Measurements from ENCODE around the gene LRCH1. TPM values are rescaled to one million over a fixed set of nuclear protein-coding genes. Genes with fewer than 3 reads are reported as not detected.
A peak's percentile ranks its signal among the peaks of the same experiment; 100 is the strongest.
"Not testable (repeated sequence)": the region's sequence is repeated elsewhere in the genome, so short reads cannot be mapped to it uniquely, and the experiment has no call there.

The LRCH1 gene
- polyA plus RNA-seq, result 16.3 TPM
- long read RNA-seq, donor 1, full-length matches to known transcripts, result 2 of 2 reads
- long read RNA-seq, donor 1, partial matches to known transcripts, result 0 of 2 reads
- long read RNA-seq, donor 1, other reads (novel, unspliced or antisense), result 0 of 2 reads
- long read RNA-seq, donor 2, full-length matches to known transcripts, result 3 of 13 reads
- long read RNA-seq, donor 2, partial matches to known transcripts, result 10 of 13 reads
- long read RNA-seq, donor 2, other reads (novel, unspliced or antisense), result 0 of 13 reads
- long read RNA-seq, donor 3, result 0 reads
- long read RNA-seq, donor 4, result 0 reads
- long read RNA-seq, donor 5, full-length matches to known transcripts, result 2 of 2 reads
- long read RNA-seq, donor 5, partial matches to known transcripts, result 0 of 2 reads
- long read RNA-seq, donor 5, other reads (novel, unspliced or antisense), result 0 of 2 reads
- long read RNA-seq, donor 6, result 0 reads
- long read RNA-seq, donor 7, result 0 reads
- long read RNA-seq, donor 8, full-length matches to known transcripts, result 1 of 1 reads
- long read RNA-seq, donor 8, partial matches to known transcripts, result 0 of 1 reads
- long read RNA-seq, donor 8, other reads (novel, unspliced or antisense), result 0 of 1 reads
- long read RNA-seq, donor 9, full-length matches to known transcripts, result 1 of 1 reads
- long read RNA-seq, donor 9, partial matches to known transcripts, result 0 of 1 reads
- long read RNA-seq, donor 9, other reads (novel, unspliced or antisense), result 0 of 1 reads
- long read RNA-seq, donor 10, full-length matches to known transcripts, result 2 of 14 reads
- long read RNA-seq, donor 10, partial matches to known transcripts, result 12 of 14 reads
- long read RNA-seq, donor 10, other reads (novel, unspliced or antisense), result 0 of 14 reads
- long read RNA-seq, donor 11, full-length matches to known transcripts, result 1 of 1 reads
- long read RNA-seq, donor 11, partial matches to known transcripts, result 0 of 1 reads
- long read RNA-seq, donor 11, other reads (novel, unspliced or antisense), result 0 of 1 reads

DNA sequence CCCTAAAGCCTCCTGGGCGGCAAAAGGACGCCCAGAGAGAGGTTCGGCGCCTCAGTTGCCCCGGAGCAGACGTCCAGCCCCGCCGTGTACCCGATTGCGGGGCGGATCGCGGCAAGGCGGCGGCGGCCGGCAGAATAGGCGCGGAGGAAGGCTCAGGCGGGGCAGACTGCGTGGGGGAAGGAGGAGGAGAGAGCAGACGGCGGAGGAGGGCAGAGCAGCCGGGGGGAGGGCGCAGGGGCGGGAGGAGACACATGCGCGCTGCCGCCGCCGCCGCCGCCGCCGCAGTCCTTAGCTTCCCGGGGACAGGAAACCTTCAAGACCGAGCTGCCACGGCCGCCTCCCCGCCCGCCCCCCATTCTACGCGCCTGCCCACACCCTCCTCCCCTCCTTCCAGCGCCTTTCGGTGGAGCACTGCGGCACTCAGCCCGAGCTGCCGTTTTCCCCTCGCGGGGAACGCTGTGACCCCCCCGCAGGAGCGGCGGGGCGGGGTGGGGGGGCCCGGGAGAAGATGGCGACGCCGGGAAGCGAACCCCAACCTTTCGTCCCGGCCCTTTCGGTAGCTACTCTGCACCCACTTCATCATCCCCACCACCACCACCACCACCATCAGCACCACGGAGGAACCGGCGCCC is at the start of gene LRCH1:
Gene LRCH1, plus strand, starts transcription at position 282 of the 632 bp plus-strand sequence. Its CDS starts 227 bp downstream, at position 509.
- Histone ChIP-seq H3K27me3 (ENCODE audit: control insufficient read depth, insufficient read depth, low read length) (no peaks in the 10 kb centered on the region), H3K27ac (ENCODE audit: low read length) (peak within 1 kb of the TSS; percentile 83), H3K9me3 (ENCODE audit: control insufficient read depth, low read depth, low read length) (no peaks in the 10 kb centered on the region), H3K4me1 (ENCODE audit: control insufficient read depth, insufficient read depth, low read length) (peaks cover 14% of the 10 kb centered on the region), H3K4me3 (ENCODE audit: low read length) (peak within 1 kb of the TSS; percentile 86), H3K36me3 (ENCODE audit: control insufficient read depth, insufficient read depth, low read length) (no peaks in the 10 kb centered on the region)
- DNase-seq, result peak; percentile 77 to 91
- WGBS (ENCODE audit: insufficient coverage, low lambda C conversion rate), result no CpG with 5 or more reads among the region's 66 CpGs

GRCh38 chr13:46504036-46504435 is 48.9 kb upstream of the LRCH1 start:
- WGBS (ENCODE audit: insufficient coverage, low lambda C conversion rate), result 60% methylated on average over 1 of the region's 2 CpGs
- no peaks in the 10 kb centered on the region for H3K4me1 ChIP-seq (ENCODE audit: control insufficient read depth, insufficient read depth, low read length)
- no peak for DNase-seq
- H3K9me3 ChIP-seq (ENCODE audit: control insufficient read depth, low read depth, low read length), result no peaks in the 10 kb centered on the region
- H3K4me3 ChIP-seq (ENCODE audit: low read length), result no peak overlapping the region
- H3K27ac ChIP-seq (ENCODE audit: low read length), result no peak overlapping the region
- no peaks in the 10 kb centered on the region for H3K36me3 ChIP-seq (ENCODE audit: control insufficient read depth, insufficient read depth, low read length)
- no peaks in the 10 kb centered on the region for H3K27me3 ChIP-seq (ENCODE audit: control insufficient read depth, insufficient read depth, low read length)

DNA sequence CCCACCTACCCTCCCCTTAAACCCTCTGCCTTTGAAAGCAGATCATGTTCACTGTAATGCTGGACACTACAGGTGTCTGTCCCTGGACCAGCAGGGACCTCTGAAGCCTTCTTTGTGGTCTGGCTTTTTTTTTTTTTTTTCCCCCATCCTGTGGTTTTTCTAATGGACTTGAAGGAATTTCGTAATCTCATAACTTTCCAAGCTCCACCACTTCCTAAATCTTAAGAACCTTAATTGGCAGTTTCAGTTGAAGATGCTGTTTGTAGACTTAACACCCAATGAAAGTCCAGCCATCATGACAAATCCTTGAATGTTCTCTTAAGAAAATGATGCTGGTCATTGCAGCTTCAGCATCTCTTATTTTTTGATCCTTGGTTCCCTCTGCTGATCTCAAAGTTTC is 45.0 kb upstream of the LRCH1 start:
- no peaks in the 10 kb centered on the region for H3K4me1 ChIP-seq (ENCODE audit: control insufficient read depth, insufficient read depth, low read length)
- no peak overlapping the region for H3K27ac ChIP-seq (ENCODE audit: low read length)
- WGBS (ENCODE audit: insufficient coverage, low lambda C conversion rate), result no CpG with 5 or more reads among the region's 1 CpG
- no peak for DNase-seq
- H3K4me3 ChIP-seq (ENCODE audit: low read length), result no peak overlapping the region
- no peaks in the 10 kb centered on the region for H3K36me3 ChIP-seq (ENCODE audit: control insufficient read depth, insufficient read depth, low read length)
- H3K9me3 ChIP-seq (ENCODE audit: control insufficient read depth, low read depth, low read length), result no peaks in the 10 kb centered on the region
- no peaks in the 10 kb centered on the region for H3K27me3 ChIP-seq (ENCODE audit: control insufficient read depth, insufficient read depth, low read length)

DNA sequence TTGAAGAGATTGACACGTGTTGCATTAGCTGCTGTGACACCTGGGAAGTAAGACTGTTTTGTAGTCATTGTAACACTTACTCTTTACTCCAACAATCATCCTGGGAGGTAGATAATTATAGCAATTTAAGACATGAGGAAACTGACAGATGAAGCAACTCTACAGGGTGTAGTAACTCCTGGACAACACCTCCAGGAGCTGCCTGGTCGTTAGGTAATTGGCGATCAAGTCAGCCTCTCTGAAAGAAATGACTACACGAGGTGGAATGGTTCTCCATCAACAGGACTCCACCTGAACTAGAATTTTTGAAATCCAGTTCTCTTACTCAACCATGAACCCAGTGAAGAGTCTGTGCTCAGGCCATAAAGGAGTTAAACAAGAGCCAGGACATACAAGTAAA is 43.0 kb upstream of the LRCH1 start:
- no peaks in the 10 kb centered on the region for H3K36me3 ChIP-seq (ENCODE audit: control insufficient read depth, insufficient read depth, low read length)
- no peaks in the 10 kb centered on the region for H3K4me1 ChIP-seq (ENCODE audit: control insufficient read depth, insufficient read depth, low read length)
- H3K27ac ChIP-seq (ENCODE audit: low read length), result no peak overlapping the region
- WGBS (ENCODE audit: insufficient coverage, low lambda C conversion rate), result 100% methylated on average over 1 of the region's 4 CpGs
- H3K9me3 ChIP-seq (ENCODE audit: control insufficient read depth, low read depth, low read length), result no peaks in the 10 kb centered on the region
- no peak for DNase-seq
- no peak overlapping the region for H3K4me3 ChIP-seq (ENCODE audit: low read length)
- H3K27me3 ChIP-seq (ENCODE audit: control insufficient read depth, insufficient read depth, low read length), result no peaks in the 10 kb centered on the region

DNA sequence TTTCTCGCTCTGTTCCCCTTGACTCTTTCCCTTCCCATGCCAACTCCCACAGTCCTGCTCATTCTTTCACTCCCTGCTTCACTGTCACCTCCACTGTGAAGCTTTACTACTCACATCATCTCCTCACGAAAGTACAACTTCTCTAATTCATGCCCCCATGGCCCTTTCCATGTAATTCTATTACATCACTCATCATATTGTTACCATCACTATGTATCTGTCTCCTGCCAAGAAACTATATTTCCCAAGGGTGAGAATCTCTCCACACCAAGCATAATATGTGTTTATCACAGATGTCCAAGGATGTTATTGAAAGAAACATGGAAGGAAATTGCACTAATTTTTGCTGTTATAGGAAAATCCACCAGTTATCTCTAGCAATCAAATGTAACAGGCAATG is 37.2 kb upstream of the LRCH1 start:
- Histone ChIP-seq H3K9me3 (ENCODE audit: control insufficient read depth, low read depth, low read length) (no peaks in the 10 kb centered on the region), H3K27me3 (ENCODE audit: control insufficient read depth, insufficient read depth, low read length) (no peaks in the 10 kb centered on the region), H3K4me3 (ENCODE audit: low read length) (no peak overlapping the region), H3K27ac (ENCODE audit: low read length) (no peak overlapping the region), H3K4me1 (ENCODE audit: control insufficient read depth, insufficient read depth, low read length) (no peaks in the 10 kb centered on the region), H3K36me3 (ENCODE audit: control insufficient read depth, insufficient read depth, low read length) (no peaks in the 10 kb centered on the region)
- WGBS (ENCODE audit: insufficient coverage, low lambda C conversion rate), result 85% methylated on average over 1 of the region's 2 CpGs
- DNase-seq, result no peak

- H3K9me3 ChIP-seq (ENCODE audit: control insufficient read depth, low read depth, low read length), result no peaks in the 10 kb centered on the region
Measured at GRCh38 chr13:46516599-46517338, 36.2 kb upstream of the LRCH1 start.

GRCh38 chr13:46517748-46518147 is 35.2 kb upstream of the LRCH1 start:
- H3K36me3 ChIP-seq (ENCODE audit: control insufficient read depth, insufficient read depth, low read length); DNase-seq; H3K4me3 ChIP-seq (ENCODE audit: low read length); H3K27me3 ChIP-seq (ENCODE audit: control insufficient read depth, insufficient read depth, low read length); H3K4me1 ChIP-seq (ENCODE audit: control insufficient read depth, insufficient read depth, low read length); H3K9me3 ChIP-seq (ENCODE audit: control insufficient read depth, low read depth, low read length); H3K27ac ChIP-seq (ENCODE audit: low read length): not testable (repeated sequence)
- no CpG with 5 or more reads among the region's 5 CpGs for WGBS (ENCODE audit: insufficient coverage, low lambda C conversion rate)

More at GRCh38 chr13:46516599-46517338, 36.2 kb upstream of the LRCH1 start:
- Histone ChIP-seq H3K27ac (ENCODE audit: low read length) (no peak overlapping the region), H3K27me3 (ENCODE audit: control insufficient read depth, insufficient read depth, low read length) (no peaks in the 10 kb centered on the region), H3K36me3 (ENCODE audit: control insufficient read depth, insufficient read depth, low read length) (no peaks in the 10 kb centered on the region), H3K4me1 (ENCODE audit: control insufficient read depth, insufficient read depth, low read length) (no peaks in the 10 kb centered on the region), H3K4me3 (ENCODE audit: low read length) (no peak overlapping the region)
- WGBS (ENCODE audit: insufficient coverage, low lambda C conversion rate), result no CpG with 5 or more reads among the region's 4 CpGs
- no peak for DNase-seq

DNA sequence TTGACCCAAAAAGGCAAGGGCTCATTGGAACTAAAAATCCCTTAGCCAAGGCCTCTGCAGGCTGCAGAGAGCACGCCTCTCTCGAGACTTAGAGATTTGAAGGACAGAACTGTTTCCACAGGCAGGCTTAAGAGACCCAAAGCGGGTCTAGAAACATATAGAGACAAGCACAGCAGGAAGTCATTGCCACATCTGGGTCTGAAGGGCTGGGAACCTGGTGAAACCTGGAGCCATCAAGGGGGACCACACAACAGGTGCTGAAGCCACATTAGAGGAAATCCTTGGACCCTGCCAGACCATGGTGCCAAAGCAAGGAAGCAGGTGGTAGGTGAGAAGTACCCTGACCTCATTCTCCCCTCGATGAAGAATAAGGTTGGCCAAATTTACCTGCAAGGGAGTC is 33.8 kb upstream of the LRCH1 start:
- no peaks in the 10 kb centered on the region for H3K36me3 ChIP-seq (ENCODE audit: control insufficient read depth, insufficient read depth, low read length)
- no peaks in the 10 kb centered on the region for H3K9me3 ChIP-seq (ENCODE audit: control insufficient read depth, low read depth, low read length)
- H3K27ac ChIP-seq (ENCODE audit: low read length), result no peak overlapping the region
- DNase-seq, result no peak
- no peaks in the 10 kb centered on the region for H3K27me3 ChIP-seq (ENCODE audit: control insufficient read depth, insufficient read depth, low read length)
- 100% methylated on average over 1 of the region's 4 CpGs for WGBS (ENCODE audit: insufficient coverage, low lambda C conversion rate)
- H3K4me1 ChIP-seq (ENCODE audit: control insufficient read depth, insufficient read depth, low read length), result no peaks in the 10 kb centered on the region
- no peak overlapping the region for H3K4me3 ChIP-seq (ENCODE audit: low read length)

DNA sequence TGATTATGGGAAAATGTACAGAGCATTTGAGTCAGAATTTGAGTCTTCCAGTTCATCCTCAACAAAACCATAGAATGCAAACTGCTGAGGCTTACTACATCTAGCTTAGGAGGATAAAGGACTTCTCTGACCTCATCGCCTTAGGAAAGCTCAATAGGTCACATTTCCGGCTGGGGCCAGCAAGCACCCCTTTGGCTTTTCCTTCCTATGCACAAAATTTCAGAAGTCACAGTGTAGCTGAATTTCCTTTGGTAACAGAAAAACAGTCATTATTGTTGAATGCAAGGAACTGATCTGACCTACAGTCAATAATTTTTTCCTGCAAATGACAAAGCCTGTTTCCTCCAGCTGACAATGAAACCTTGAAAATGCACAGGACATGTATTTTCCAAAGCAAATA is 32.8 kb upstream of the LRCH1 start:
- Histone ChIP-seq H3K4me3 (ENCODE audit: low read length) (no peak overlapping the region), H3K27me3 (ENCODE audit: control insufficient read depth, insufficient read depth, low read length) (no peaks in the 10 kb centered on the region), H3K4me1 (ENCODE audit: control insufficient read depth, insufficient read depth, low read length) (no peaks in the 10 kb centered on the region), H3K9me3 (ENCODE audit: control insufficient read depth, low read depth, low read length) (no peaks in the 10 kb centered on the region), H3K36me3 (ENCODE audit: control insufficient read depth, insufficient read depth, low read length) (no peaks in the 10 kb centered on the region), H3K27ac (ENCODE audit: low read length) (no peak overlapping the region)
- DNase-seq, result no peak
- WGBS (ENCODE audit: insufficient coverage, low lambda C conversion rate), result no CpG with 5 or more reads among the region's 2 CpGs

All from large intestine (tissue), 12 donors.